ENCODE data around the gene RPS17.
"Not testable (repeated sequence)": the region's sequence is repeated elsewhere in the genome, so short reads cannot be mapped to it uniquely, and the experiment has no call there.

RPS17 gene

DNA sequence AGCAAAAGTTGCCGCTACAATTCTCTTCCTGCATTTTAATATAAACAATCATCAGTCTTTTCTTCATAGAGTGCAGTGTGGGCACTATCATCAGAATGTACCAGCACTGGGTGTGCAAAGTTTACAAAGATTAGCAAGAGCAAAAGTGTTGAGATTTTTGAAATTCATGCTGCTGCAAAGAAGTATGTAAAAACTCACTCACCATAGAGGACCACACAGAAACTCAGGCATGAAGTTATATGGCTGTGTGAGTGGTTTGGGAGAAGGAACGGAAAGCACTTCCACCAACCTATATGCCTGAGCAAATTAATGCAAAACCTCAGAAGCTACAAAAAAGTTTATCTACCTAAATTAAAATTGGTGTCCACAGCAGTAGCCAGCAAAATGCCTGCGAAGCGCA, 32.6 kb downstream of the RPS17 start:
- not testable (repeated sequence) for DNase-seq (ENCODE audit: low read depth in 2 of 2)

GRCh38 chr15:82507087-82507486, 33.2 kb downstream of the RPS17 start:
- DNase-seq (ENCODE audit: low read depth in 2 of 2), result not testable (repeated sequence)

DNA sequence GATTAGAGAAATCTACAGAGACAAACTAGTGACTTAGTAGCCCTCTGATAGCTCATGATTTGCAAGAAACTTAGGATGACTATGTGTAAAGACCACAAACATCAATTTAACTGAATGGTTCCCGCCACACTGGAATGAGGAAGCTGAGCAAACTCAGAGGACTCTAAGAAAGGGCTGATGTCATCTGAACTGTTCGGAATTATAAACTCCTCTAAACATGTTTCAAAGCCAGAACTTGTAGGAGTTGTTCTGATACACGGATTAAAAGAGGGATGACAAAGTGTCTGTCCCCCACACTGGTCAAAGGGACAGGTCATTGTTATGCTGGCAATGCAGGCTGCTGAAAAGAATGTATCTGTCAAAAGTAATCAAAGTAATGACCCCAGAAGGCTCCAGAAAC, 34.4 kb downstream of the RPS17 start:
- not testable (repeated sequence) for DNase-seq (ENCODE audit: low read depth in 2 of 2)

GRCh38 chr15:82504074-82504473, 36.2 kb downstream of the RPS17 start:
- not testable (repeated sequence) for DNase-seq (ENCODE audit: low read depth in 2 of 2)

DNA sequence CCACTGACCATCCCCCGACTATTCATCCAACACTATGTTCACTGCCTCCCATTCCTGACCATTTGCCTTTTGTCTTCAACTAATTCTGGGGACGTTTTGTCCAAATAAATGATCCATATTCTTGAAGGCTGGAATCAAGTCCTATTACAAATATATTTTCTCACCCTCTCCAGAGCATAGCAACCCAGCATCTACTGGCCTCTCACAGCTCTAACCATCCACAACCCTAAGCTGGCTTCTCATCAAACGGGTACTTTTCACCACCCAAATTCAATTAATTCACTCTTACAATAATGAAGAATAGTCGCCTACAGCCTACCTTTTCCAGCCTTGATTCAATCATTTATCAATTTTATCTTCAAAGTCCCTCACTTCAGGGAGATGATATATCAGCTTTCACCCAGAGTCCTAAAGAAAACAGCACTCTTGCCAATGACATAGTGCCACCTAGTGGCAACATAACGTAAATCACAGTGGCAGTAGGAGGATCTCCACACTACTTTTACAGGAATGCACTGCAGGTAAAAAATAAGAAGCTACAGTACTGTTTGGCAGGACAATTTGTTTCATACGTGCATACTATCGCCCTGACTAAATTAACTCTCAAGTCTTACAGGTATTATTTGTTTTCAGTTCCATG, 37.4 kb downstream of the RPS17 start:
- not testable (repeated sequence) for DNase-seq (ENCODE audit: low read depth in 2 of 2)

DNA sequence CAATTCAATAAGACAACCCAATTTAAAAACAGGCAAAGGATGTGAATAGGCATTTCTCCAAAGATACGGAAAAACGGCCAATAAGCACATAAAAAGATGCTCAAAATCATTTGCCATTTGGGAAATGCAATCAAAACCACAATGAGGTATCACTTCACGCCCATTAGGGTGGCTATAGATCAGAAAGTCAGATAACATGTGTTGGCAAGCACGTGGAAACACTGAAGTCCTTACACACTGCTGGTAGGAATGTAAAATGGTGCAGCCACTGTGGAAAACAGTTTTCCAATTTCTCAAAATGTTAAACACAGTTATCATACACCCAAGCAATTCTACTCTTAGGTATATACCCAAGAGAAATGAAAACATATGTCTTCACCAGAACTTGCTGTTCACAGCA, 39.5 kb downstream of the RPS17 start:
- not testable (repeated sequence) for DNase-seq (ENCODE audit: low read depth in 2 of 2)

- not testable (repeated sequence) for DNase-seq (ENCODE audit: low read depth in 2 of 2)
These were observed 42.3 kb downstream of the RPS17 start for GRCh38 chr15:82497978-82498377.

DNA sequence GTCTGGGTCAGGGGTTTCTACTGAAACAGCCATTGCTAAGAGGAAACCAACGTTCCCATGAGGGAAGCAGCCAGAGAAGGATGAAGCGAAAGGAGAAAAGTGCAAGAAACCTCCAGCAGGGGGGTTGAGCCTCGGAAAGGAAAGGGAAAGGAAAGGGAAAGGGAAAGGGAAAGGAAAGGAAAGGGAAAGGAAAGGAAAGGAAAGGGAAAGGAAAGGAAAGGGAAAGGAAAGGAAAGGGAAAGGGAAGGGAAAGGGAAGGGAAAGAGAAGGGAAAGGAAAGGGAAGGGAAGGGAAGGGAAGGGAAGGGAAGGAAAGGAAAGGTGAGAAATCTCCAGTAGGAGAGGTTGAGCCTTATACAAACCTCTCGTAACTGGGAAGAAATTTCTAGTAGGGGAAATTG, 52.0 kb downstream of the RPS17 start:
- not testable (repeated sequence) for DNase-seq (ENCODE audit: low read depth in 2 of 2)

GRCh38 chr15:82487045-82487444, 53.2 kb downstream of the RPS17 start:
- not testable (repeated sequence) for DNase-seq (ENCODE audit: low read depth in 2 of 2)

Measured in stimulated activated CD8-positive, alpha-beta memory T cell treated with anti-CD3 and anti-CD28 coated beads, Interleukin-7, amount 100 ng/mL, for 4 hours (primary cell).